GM23338 (cell line): Measurements from ENCODE around the gene SLC23A2.

Source experiments
- EZH2 ChIP-seq: fragments of 200-600 bp; sonication (generic); IDR thresholded peaks from one replicate; pipeline ENCODE4 v1.8.0; 2017; ENCODE audit warnings: antibody characterized with exemption, mild to moderate bottlenecking, low read depth; ENCODE audit not compliant: unreplicated experiment
- TF ChIP-seq, protein P1 (sequence below): fragments of 250-450 bp; sonication (Bioruptor Pico); IDR thresholded peaks from 2 replicates; pipeline ENCODE4 v1.5.0; 2020; ENCODE audit warnings: mild to moderate bottlenecking, moderate library complexity

DNA sequence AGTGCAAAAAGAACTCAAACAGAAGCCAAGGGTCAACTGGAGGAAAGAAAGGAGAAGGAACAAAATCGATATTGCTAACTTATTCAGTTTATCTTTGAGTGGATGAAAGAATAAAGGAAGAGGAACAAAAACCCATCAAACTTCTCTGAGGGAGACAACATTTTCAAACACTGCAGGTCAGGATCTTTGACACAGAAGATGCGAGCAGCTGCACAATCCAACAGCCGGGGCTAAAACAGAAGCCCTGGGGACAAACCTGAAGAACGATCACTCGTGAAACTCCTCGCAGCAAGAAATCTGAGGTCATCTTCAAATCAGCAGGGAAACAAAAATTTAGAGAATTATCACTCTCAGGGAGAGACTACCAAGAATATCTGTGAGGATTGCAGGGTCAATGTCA lies 14.2 kb downstream of the SLC23A2 start:
- TF ChIP-seq, protein P1, sequence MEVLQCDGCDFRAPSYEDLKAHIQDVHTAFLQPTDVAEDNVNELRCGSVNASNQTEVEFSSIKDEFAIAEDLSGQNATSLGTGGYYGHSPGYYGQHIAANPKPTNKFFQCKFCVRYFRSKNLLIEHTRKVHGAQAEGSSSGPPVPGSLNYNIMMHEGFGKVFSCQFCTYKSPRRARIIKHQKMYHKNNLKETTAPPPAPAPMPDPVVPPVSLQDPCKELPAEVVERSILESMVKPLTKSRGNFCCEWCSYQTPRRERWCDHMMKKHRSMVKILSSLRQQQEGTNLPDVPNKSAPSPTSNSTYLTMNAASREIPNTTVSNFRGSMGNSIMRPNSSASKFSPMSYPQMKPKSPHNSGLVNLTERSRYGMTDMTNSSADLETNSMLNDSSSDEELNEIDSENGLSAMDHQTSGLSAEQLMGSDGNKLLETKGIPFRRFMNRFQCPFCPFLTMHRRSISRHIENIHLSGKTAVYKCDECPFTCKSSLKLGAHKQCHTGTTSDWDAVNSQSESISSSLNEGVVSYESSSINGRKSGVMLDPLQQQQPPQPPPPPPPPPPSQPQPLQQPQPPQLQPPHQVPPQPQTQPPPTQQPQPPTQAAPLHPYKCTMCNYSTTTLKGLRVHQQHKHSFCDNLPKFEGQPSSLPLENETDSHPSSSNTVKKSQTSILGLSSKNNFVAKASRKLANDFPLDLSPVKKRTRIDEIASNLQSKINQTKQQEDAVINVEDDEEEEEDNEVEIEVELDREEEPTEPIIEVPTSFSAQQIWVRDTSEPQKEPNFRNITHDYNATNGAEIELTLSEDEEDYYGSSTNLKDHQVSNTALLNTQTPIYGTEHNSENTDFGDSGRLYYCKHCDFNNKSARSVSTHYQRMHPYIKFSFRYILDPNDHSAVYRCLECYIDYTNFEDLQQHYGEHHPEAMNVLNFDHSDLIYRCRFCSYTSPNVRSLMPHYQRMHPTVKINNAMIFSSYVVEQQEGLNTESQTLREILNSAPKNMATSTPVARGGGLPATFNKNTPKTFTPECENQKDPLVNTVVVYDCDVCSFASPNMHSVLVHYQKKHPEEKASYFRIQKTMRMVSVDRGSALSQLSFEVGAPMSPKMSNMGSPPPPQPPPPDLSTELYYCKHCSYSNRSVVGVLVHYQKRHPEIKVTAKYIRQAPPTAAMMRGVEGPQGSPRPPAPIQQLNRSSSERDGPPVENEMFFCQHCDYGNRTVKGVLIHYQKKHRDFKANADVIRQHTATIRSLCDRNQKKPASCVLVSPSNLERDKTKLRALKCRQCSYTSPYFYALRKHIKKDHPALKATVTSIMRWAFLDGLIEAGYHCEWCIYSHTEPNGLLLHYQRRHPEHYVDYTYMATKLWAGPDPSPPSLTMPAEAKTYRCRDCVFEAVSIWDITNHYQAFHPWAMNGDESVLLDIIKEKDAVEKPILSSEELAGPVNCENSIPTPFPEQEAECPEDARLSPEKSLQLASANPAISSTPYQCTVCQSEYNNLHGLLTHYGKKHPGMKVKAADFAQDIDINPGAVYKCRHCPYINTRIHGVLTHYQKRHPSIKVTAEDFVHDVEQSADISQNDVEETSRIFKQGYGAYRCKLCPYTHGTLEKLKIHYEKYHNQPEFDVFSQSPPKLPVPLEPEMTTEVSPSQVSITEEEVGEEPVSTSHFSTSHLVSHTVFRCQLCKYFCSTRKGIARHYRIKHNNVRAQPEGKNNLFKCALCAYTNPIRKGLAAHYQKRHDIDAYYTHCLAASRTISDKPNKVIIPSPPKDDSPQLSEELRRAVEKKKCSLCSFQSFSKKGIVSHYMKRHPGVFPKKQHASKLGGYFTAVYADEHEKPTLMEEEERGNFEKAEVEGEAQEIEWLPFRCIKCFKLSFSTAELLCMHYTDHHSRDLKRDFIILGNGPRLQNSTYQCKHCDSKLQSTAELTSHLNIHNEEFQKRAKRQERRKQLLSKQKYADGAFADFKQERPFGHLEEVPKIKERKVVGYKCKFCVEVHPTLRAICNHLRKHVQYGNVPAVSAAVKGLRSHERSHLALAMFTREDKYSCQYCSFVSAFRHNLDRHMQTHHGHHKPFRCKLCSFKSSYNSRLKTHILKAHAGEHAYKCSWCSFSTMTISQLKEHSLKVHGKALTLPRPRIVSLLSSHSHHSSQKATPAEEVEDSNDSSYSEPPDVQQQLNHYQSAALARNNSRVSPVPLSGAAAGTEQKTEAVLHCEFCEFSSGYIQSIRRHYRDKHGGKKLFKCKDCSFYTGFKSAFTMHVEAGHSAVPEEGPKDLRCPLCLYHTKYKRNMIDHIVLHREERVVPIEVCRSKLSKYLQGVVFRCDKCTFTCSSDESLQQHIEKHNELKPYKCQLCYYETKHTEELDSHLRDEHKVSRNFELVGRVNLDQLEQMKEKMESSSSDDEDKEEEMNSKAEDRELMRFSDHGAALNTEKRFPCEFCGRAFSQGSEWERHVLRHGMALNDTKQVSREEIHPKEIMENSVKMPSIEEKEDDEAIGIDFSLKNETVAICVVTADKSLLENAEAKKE, result no peak
- no peak for TF ChIP-seq EZH2
